Natural killer cell treated with Interleukin-12 subunit alpha and Interleukin-12 subunit beta and Interleukin-15 and Interleukin-18, amount 100 ng/mL, for 72 hours (primary cell): Measurements from ENCODE around the gene GSTA1. TPM values are rescaled to one million over a fixed set of nuclear protein-coding genes. Genes with fewer than 3 reads are reported as not detected.
"Not testable (repeated sequence)": the region's sequence is repeated elsewhere in the genome, so short reads cannot be mapped to it uniquely, and the experiment has no call there.

ENCODE experiments used
- ATAC-seq, 2 donors: fragments of 150-1000 bp; cut with Tn5 transposase in 1 of 2; sonication (Bioruptor Pico), chemical (Tn5 transposase) in 1 of 2; 2 replicates each; pipeline ENCODE4 v1.10.0; 2021
- DNase-seq: peaks from one replicate; pipeline ENCODE4 v3.0.0; 2022; ENCODE audit warnings: low spot score
- H3K27ac Mint-ChIP-seq, 2 donors: 1 replicate in 1 of 2; 2 replicates in 1 of 2; pipeline ENCODE4 v1.8.0; 2022; ENCODE audit warnings: mixed read lengths in 2 of 2, mild to moderate bottlenecking in 1 of 2, moderate library complexity in 1 of 2
- H3K27me3 Mint-ChIP-seq, 2 donors: 1 replicate in 1 of 2; 2 replicates in 1 of 2; pipeline ENCODE4 v1.8.0; 2022; ENCODE audit warnings: mixed read lengths in 2 of 2
- H3K36me3 Mint-ChIP-seq: one replicate; pipeline ENCODE4 v1.8.0; 2022; ENCODE audit warnings: mixed read lengths
- H3K4me1 Mint-ChIP-seq, 2 donors: 1 replicate in 1 of 2; 2 replicates in 1 of 2; pipeline ENCODE4 v1.8.0; 2022; ENCODE audit warnings: low read depth in 2 of 2, mixed read lengths in 2 of 2, mild to moderate bottlenecking in 1 of 2
- H3K4me3 Mint-ChIP-seq: one replicate; pipeline ENCODE4 v1.8.0; 2022; ENCODE audit warnings: mixed read lengths
- H3K9me3 Mint-ChIP-seq: 2 replicates; pipeline ENCODE4 v1.8.0; 2022; ENCODE audit warnings: mixed read lengths
- total RNA-seq, 2 donors: library from RNA; stranded (reverse); gene quantifications; one replicate each; pipeline ENCODE4 v1.2.3, GENCODE V29; 2022

Gene GSTA1
- total RNA-seq, 2 donors from 2014 or later: not detected

DNA sequence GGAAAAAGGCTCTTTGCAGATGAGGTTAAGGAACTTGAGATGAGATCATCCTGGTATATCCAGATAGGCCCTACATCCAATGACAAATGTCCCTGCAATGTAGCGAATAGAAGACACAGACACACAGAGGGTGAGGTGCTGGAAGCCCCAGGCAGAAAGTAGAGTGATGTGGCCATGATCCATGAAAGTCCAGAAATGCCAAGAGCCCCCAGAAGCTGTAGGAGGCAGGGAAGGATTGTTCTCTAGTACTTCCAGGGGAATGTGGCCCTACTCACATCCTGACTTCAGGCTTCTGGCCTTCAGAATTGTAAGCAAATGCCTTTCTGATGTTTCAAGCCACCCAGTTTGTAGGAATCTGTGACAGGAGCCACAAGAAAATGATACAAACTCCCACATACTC lies 14.0 kb downstream of the GSTA1 start:
- not testable (repeated sequence) for H3K9me3 Mint-ChIP-seq, ATAC-seq, H3K27ac Mint-ChIP-seq, H3K4me3 Mint-ChIP-seq, DNase-seq, H3K36me3 Mint-ChIP-seq, H3K4me1 Mint-ChIP-seq
- H3K27me3 Mint-ChIP-seq: peaks cover 12 to 23% of the 10 kb centered on the region in 2 donors

DNA sequence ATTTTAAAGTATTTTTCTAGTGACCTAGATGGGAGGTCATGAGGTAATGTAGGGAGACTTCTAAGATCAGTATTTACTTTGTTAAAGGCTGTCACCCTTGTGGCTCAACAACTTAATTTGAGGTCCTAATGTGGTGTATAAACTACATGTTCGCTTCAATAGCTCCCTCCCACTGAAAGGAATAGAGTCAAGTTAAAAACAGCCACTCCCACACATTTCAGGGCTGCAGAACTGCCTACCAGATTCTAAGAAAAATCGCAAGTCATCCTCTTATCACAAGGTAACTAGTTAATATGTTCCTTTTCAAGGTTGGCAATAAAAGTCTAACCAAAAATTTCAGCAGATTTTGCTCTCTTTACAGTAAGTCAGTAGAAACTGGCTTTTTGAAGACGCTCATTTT lies 15.1 kb downstream of the GSTA1 start:
- Mint-ChIP-seq H3K27ac (no peak overlapping the region), H3K36me3 (no peaks in the 10 kb centered on the region), H3K27me3 (peaks cover 7 to 24% of the 10 kb centered on the region in 2 donors), H3K9me3 (peaks cover 5% of the 10 kb centered on the region), H3K4me3 (no peak overlapping the region), H3K4me1 (no peaks in the 10 kb centered on the region)
- ATAC-seq (no peak), DNase-seq (no peak)

DNA sequence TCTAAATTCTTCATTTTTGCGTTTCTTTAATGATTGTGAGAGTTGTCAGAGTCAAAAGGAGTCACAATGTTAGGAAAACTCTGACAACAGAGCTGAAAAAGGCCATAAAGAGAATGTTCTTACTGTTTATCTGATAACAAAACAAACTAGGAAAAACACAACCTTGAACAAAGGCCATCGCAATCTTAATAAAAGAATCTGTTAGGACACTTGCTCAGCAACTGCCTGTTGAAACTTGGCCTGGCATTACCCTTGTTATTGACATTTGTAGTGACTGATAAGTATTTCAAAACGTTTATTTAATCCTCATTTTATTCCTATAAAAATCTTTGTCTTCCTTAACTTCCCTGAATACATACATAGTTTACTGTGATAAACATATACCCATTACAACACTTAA lies 15.7 kb downstream of the GSTA1 start:
- Mint-ChIP-seq H3K27ac (no peak overlapping the region), H3K36me3 (no peaks in the 10 kb centered on the region), H3K4me3 (no peak overlapping the region), H3K4me1 (no peaks in the 10 kb centered on the region), H3K27me3 (peaks cover 2 to 28% of the 10 kb centered on the region in 2 donors), H3K9me3 (no peaks in the 10 kb centered on the region)
- DNase-seq (no peak), ATAC-seq (no peak)

DNA sequence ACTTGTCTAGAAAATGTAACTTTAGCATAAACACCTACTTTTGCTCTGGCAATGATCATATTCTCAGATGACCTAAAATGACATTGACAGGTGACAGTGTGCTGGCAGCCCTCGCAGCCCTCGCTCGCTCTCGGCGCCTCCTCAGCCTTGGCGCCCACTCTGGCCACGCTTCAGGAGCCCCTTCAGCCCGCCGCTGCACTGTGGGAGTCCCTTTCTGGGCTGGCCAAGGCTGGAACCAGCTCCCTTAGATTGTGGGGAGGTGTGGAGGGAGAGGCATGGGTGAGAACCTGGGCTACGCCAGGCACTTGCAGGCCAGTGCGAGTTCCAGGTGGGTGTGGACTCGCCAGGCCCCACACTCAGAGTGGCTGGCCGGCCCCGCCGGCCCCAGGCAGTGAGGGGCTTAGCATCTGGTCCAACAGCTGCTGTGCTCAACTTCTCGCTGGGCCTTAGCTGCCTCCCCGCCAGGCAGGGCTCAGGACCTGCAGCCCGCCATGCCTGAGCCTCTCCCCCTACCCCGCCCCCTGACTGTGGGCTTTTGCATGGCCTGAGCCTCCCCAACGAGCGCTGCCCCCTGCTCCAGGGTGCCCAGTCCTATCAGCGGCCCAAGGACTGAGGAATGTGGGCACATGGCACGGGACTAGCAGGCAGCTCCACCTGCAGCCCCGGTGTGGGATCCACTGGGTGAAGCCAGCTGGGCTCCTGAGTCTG lies 17.2 kb downstream of the GSTA1 start:
- no peak overlapping the region for H3K4me3 Mint-ChIP-seq
- H3K4me1 Mint-ChIP-seq: no peaks in the 10 kb centered on the region
- H3K9me3 Mint-ChIP-seq: no peaks in the 10 kb centered on the region
- peaks cover 8 to 30% of the 10 kb centered on the region in 2 donors for H3K27me3 Mint-ChIP-seq
- no peaks in the 10 kb centered on the region for H3K36me3 Mint-ChIP-seq
- DNase-seq (no peak), ATAC-seq (no peak)
- H3K27ac Mint-ChIP-seq: no peak overlapping the region

DNA sequence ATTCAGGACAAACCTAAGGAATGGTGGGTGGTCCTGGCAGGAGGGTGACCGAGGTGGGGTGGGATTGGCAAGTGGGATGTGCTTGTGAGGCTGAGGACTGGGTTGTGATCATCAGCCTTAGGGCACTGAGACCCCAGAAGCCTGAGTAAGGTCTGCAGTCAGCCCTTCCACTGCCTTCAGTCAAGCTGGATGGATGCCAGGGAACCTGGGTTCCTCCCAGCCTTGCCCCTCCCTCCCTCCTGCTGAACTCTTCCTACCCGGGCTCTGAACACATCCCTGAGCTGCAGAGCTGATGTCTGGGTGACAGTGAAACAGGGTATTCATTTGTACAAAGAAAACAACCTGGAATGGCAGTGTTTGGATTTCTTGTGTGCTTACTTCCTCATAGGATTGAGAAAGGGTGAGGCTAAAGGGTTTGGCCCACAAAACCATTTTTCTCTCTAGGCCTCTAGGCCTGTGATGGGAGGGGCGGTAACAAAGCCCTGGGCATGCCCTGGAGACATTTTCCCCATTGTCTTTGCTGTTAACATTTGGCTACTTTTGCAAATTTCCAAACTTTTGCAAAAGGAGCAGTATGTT lies 20.8 kb downstream of the GSTA1 start:
- not testable (repeated sequence) for H3K4me1 Mint-ChIP-seq, ATAC-seq, H3K9me3 Mint-ChIP-seq, H3K27ac Mint-ChIP-seq, H3K4me3 Mint-ChIP-seq, DNase-seq, H3K36me3 Mint-ChIP-seq
- H3K27me3 Mint-ChIP-seq: peaks cover 14 to 33% of the 10 kb centered on the region in 2 donors

DNA sequence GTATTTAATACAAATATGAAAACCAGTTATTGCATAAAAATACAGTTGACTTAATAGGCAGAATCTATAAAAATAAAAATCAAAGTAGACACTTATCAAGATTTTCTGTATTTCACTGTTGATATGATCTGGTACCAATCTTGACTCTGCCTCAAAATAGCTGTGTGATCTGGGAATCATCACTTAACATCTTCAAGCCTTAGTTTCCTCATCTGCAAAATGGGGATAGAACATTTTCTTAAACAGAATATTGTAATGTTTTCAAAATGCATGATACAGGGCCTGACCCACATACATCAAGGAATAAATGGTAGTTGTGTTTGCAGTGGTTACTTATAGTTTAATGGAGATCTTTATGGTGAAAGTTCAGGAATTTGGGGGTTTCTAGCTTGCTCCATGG lies 21.4 kb downstream of the GSTA1 start:
- H3K4me1 Mint-ChIP-seq, DNase-seq, ATAC-seq, H3K27ac Mint-ChIP-seq, H3K36me3 Mint-ChIP-seq, H3K4me3 Mint-ChIP-seq, H3K9me3 Mint-ChIP-seq: not testable (repeated sequence)
- H3K27me3 Mint-ChIP-seq: peaks cover 16 to 38% of the 10 kb centered on the region in 2 donors

DNA sequence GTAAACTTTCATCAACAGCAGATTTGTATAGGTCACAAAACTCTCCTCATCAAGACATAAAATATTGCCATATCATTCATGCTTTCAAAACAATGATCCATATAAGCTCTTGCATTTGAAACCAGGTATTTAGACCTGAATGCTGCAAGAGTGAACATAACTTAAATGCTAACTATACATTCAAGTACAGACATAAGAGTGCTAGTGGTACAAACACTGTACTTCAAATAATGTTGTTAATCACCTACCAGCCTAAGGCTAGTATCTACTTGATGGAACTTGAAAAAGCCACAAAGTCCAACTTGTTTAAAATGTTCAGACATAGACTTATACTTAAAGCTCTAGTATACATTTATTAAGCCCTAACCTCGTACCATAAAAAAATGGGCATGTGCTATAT lies 24.4 kb downstream of the GSTA1 start:
- Mint-ChIP-seq H3K4me3 (no peak overlapping the region), H3K36me3 (no peaks in the 10 kb centered on the region), H3K9me3 (no peaks in the 10 kb centered on the region), H3K27me3 (peaks cover 23 to 54% of the 10 kb centered on the region in 2 donors), H3K4me1 (no peaks in the 10 kb centered on the region), H3K27ac (no peak overlapping the region)
- ATAC-seq (no peak), DNase-seq (no peak)

DNA sequence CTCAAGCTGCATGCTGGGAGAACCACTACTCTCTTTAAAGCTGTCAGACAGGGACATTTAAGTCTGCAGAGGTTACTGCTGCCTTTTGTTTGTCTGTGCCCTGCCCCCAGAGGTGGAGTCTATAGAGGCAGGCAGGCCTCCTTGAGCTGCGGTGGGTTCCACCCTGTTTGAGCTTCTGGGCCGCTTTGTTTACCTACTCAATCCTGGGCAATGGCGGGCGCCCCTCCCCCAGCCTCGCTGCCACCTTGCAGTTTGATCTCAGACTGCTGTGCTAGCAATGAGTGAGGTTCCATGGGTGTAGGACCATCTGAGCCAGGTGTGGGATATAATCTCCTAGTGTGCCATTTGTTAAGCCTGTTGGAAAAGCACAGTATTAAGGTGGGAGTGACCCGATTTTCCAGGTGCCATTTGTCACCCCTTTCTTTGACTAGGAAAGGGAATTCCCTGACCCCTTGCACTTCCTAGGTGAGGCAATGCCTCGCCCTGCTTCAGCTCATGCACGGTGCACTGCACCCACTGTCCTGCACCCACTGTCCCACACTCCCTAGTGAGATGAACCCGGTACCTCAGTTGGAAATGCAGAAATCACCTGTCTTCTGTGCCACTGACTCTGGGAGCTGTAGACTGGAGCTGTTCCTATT lies 26.8 kb downstream of the GSTA1 start:
- not testable (repeated sequence) for ATAC-seq, H3K27ac Mint-ChIP-seq, DNase-seq, H3K36me3 Mint-ChIP-seq, H3K9me3 Mint-ChIP-seq, H3K4me3 Mint-ChIP-seq, H3K4me1 Mint-ChIP-seq
- peaks cover 20 to 49% of the 10 kb centered on the region in 2 donors for H3K27me3 Mint-ChIP-seq

DNA sequence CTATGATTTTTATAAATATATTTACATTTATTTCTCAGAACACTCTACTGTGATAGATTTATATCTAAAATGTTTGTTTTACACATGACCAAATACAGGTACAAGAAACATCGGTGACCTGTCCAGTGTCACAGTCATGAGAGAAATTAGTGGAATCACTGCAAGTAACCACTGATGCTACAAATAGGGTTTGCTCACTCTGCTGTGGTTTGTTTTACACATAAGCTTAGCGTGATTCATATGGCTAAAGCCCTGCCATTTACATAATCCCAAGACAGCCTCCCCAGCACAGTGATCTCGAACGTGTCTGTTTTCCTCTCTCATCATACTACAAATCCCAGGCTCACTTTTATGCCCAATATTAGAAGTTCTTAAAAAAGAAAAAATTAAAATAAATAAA lies 34.2 kb downstream of the GSTA1 start:
- not testable (repeated sequence) for H3K27ac Mint-ChIP-seq, H3K27me3 Mint-ChIP-seq, H3K9me3 Mint-ChIP-seq, H3K4me3 Mint-ChIP-seq, H3K4me1 Mint-ChIP-seq, H3K36me3 Mint-ChIP-seq, DNase-seq, ATAC-seq

DNA sequence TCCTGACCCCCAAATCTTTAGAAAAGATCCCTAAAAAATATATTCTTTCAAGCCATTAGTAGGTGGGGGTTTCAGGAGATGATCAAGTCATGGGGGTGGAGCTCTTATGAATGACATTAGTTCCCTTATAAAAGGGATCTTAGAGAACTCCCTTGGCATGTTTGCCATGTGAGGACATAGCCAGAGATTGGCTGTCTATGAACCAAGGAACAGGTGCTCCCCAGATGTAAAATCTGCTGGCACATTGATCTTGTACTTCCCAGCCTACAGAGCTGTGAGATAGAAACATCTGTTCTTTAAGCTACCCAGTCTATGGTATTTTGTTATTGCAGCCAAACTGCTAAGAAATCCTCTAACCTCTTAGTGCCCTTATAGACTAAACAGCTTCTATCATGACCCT lies 36.0 kb downstream of the GSTA1 start:
- not testable (repeated sequence) for H3K4me1 Mint-ChIP-seq, DNase-seq, H3K4me3 Mint-ChIP-seq, ATAC-seq, H3K36me3 Mint-ChIP-seq, H3K27ac Mint-ChIP-seq, H3K9me3 Mint-ChIP-seq
- H3K27me3 Mint-ChIP-seq: peaks cover 6 to 15% of the 10 kb centered on the region in 2 donors

DNA sequence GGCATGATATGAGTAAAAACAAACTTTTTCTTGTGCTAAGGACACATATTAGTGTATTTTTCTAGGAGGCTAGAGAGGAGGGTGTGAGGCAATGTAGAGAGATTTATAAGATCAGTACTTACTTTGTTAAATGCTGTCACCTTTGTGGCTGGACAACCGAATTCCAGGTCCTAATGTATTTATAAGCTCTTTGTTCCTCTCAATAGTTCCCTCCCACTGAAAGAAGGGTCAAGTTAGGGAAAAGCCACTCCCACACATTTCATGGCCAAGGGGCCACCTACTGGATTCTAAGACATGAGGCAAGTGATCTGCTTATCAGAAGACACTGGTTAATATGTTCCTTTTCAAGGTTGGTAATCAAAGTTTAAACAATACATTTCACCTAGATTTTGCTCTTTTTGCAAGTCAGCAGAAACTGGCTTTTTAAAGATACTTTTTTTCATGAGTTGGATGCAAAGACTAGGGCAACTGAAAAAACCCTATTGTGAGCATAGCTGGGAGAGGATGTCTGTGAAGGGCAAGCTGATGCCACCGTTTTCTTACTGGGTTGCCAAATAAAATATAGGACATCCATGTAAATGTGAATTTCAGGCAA lies 40.2 kb downstream of the GSTA1 start, which contains the start of gene GSTA2:
GSTA2 (minus strand) TSS at position 154 of the 595 bp plus-strand sequence. CDS start 5,528 bp downstream, outside the sequence.
- H3K36me3 Mint-ChIP-seq, H3K4me3 Mint-ChIP-seq, ATAC-seq, H3K27ac Mint-ChIP-seq, DNase-seq, H3K9me3 Mint-ChIP-seq, H3K4me1 Mint-ChIP-seq: not testable (repeated sequence)
- H3K27me3 Mint-ChIP-seq: peaks cover 15 to 23% of the 10 kb centered on the region in 2 donors

DNA sequence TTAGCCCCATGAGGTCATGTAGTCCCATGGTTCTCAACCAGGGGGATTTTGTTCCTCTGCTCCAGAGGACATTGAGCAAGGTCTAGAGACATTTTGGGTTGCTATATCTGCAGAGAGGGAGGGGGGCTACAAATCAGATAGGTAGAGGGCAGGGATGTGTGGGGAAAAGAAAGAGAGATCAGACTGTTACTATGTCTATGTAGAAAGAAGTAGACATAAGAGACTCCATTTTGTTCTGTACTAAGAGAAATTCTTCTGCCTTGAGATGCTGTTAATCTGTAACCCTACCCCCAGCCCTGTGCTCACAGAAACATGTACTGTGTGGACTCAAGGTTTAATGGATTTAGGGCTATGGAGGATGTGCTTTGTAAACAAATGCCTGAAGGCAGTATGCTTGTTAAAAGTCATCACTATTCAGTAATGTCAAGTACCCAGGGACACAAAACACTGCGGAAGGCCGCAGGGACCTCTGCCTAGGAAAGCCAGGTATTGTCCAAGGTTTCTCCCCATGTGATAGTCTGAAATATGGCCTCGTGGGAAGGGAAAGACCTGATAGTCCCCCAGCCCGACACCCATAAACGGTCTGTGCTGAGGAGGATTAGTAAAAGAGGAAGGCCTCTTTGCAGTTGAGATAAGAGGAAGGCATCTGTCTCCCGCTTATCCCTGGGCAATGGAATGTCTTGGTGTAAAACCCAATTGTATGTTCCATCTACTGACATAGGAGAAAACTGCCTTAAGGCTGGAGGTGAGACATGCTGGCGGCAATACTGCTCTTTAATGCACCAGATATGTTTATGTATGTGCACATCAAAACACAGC lies 41.7 kb downstream of the GSTA1 start:
- not testable (repeated sequence) for H3K9me3 Mint-ChIP-seq, H3K4me3 Mint-ChIP-seq, H3K27ac Mint-ChIP-seq, H3K4me1 Mint-ChIP-seq, ATAC-seq, DNase-seq, H3K36me3 Mint-ChIP-seq
- H3K27me3 Mint-ChIP-seq: peaks cover 15 to 23% of the 10 kb centered on the region in 2 donors

DNA sequence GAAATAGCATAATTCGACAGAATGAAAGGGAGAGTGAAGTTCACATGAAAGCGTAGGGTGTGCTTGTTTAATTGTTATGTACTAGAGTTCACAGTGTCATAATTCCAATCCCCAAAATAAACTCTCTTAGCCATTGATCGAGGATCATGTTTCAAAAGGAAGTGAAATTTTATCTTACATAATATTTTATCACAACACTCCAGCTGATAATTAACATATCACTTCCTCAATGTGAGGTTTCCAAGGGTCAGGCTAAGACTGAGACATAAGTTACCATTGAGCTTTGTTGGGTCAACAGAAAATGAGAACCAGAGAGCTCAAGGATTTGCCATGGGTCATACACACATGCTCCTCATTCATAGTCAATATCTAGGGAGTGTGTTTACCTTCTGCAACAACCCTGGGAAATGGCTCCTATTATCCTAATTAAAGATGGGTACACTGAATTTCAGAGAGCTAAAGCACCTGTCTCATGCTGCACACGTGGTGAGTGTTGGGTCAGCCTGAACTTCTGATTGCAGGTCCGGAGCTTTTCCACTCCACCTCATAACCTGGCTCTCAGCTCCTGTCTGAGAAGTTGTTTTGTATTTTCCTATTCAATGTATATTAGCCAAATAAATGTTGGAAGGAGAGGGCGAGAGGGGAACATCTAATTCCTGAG lies 43.4 kb downstream of the GSTA1 start:
- DNase-seq (no peak), ATAC-seq (no peak)
- Mint-ChIP-seq H3K27me3 (peaks cover 11 to 16% of the 10 kb centered on the region in 2 donors), H3K27ac (no peak overlapping the region), H3K4me3 (no peak overlapping the region), H3K36me3 (no peaks in the 10 kb centered on the region), H3K9me3 (no peaks in the 10 kb centered on the region), H3K4me1 (no peaks in the 10 kb centered on the region)
